Uterus (tissue), 4 donors: ENCODE measurements around the gene DLK2. TPM values are rescaled to one million over a fixed set of nuclear protein-coding genes. Genes with fewer than 3 reads are reported as not detected.

Experiments
- DNase-seq, 2 donors: peaks; one replicate each; pipeline ENCODE4 v3.0.0-alpha.2; 2019 to 2020
- H3K27ac ChIP-seq, 2 donors: fragments of 200-600 bp; sonication (generic); 1 replicate in 1 of 2; 2 replicates in 1 of 2; pipeline ENCODE4 v1.5.1; 2016 to 2018
- H3K27me3 ChIP-seq, 2 donors: fragments of 200-600 bp; sonication (generic); one replicate each; pipeline ENCODE4 v1.5.1; 2018 to 2019; ENCODE audit warnings: control low read depth in 1 of 2
- H3K36me3 ChIP-seq, 2 donors: fragments of 200-600 bp; sonication (generic); one replicate each; pipeline ENCODE4 v1.5.1; 2019; ENCODE audit warnings: control low read depth in 1 of 2
- H3K4me1 ChIP-seq, 2 donors: fragments of 200-600 bp; sonication (generic); one replicate each; pipeline ENCODE4 v1.5.1; 2018 to 2019; ENCODE audit warnings: control low read depth in 1 of 2
- H3K4me3 ChIP-seq, 2 donors: fragments of 200-600 bp; sonication (generic); 1 replicate in 1 of 2; 2 replicates in 1 of 2; pipeline ENCODE4 v1.5.1; 2018 to 2019; ENCODE audit warnings: mild to moderate bottlenecking in 1 of 2
- H3K9me3 ChIP-seq, 2 donors: fragments of 200-600 bp; sonication (generic); one replicate each; pipeline ENCODE4 v1.5.1; 2019; ENCODE audit warnings: control low read depth in 1 of 2
- CTCF ChIP-seq, 4 experiments: fragments of 200-600 bp in 2 of 4; fragments of 450-650 bp in 2 of 4; sonication (generic) in 2 of 4; IDR thresholded peaks; one replicate each; pipeline ENCODE4 v1.5.1; 2016 to 2019; ENCODE audit warnings: antibody characterized with exemption in 4 of 4, mild to moderate bottlenecking in 2 of 4, moderate library complexity in 1 of 4
- POLR2A ChIP-seq, 2 donors: fragments of 450-650 bp; IDR thresholded peaks; one replicate each; pipeline ENCODE4 v1.6.1; 2016; ENCODE audit warnings: antibody characterized with exemption in 2 of 2, mild to moderate bottlenecking in 1 of 2, moderate library complexity in 1 of 2
- intact Hi-C: fragments of 100-400 bp; cut with DNase I; formaldehyde crosslinking; loops from one replicate; pipeline ENCODE4 v1.15.1; 2023; ENCODE audit warnings: low total_unique reads
- total RNA-seq, 4 donors: library from RNA; depleted of rRNA in 3 of 4; stranded (reverse); fragments of >200 nt in 3 of 4; gene quantifications; one replicate each; pipeline versions ENCODE4 v1.1.0 to v1.2.4, GENCODE V29; 2014 to 2023
- donor health status: DM: yes; HTN: yes; CAD: no.

DLK2 gene
- total RNA-seq, 4 donors from 2014 or later: 1.9 to 3.3 TPM; not detected in 2

GRCh38 chr6:43495409-43495941 lies 40.1 kb upstream of the DLK2 start:
- Histone ChIP-seq H3K9me3 (no peaks in the 10 kb centered on the region), H3K4me1 (peaks cover 0 to 21% of the 10 kb centered on the region in 2 donors), H3K27me3 (no peaks in the 10 kb centered on the region), H3K4me3 (no peak overlapping the region), H3K36me3 (no peaks in the 10 kb centered on the region), H3K27ac (no peak overlapping the region)
- intact Hi-C loops: loop anchor here (10.0 kb wide), 1 partner anchor 131 kb away; the partner anchor contains the start of gene ZNF318
- no peak for TF ChIP-seq POLR2A (IDR thresholded peaks at IDR 0.05)
- no peak for TF ChIP-seq CTCF (IDR thresholded peaks at IDR 0.05)
- no peak for DNase-seq

- Histone ChIP-seq H3K27me3 (no peaks in the 10 kb centered on the region), H3K4me1 (peaks cover 0 to 21% of the 10 kb centered on the region in 2 donors), H3K9me3 (no peaks in the 10 kb centered on the region), H3K27ac (no peak overlapping the region), H3K36me3 (no peaks in the 10 kb centered on the region), H3K4me3 (no peak overlapping the region)
- intact Hi-C loops: loop anchor here (10.0 kb wide), 1 partner anchor 130 kb away; the partner anchor contains the start of gene ZNF318
- TF ChIP-seq POLR2A (IDR thresholded peaks at IDR 0.05) (no peak), CTCF (IDR thresholded peaks at IDR 0.05) (no peak)
- no peak for DNase-seq
Measured at GRCh38 chr6:43494766-43495165, 39.4 kb upstream of the DLK2 start.

GRCh38 chr6:43494321-43494720 lies 39.0 kb upstream of the DLK2 start:
- H3K27me3 ChIP-seq: no peaks in the 10 kb centered on the region
- DNase-seq: no peak
- no peaks in the 10 kb centered on the region for H3K36me3 ChIP-seq
- H3K4me3 ChIP-seq: no peak overlapping the region
- TF ChIP-seq CTCF (IDR thresholded peaks at IDR 0.05) (no peak), POLR2A (IDR thresholded peaks at IDR 0.05) (no peak)
- peaks cover 0 to 21% of the 10 kb centered on the region in 2 donors for H3K4me1 ChIP-seq
- no peaks in the 10 kb centered on the region for H3K9me3 ChIP-seq
- no peak overlapping the region for H3K27ac ChIP-seq
- intact Hi-C loops: loop anchor here (10.0 kb wide), 1 partner anchor 130 kb away; the partner anchor contains the start of gene ZNF318

- H3K36me3 ChIP-seq: no peaks in the 10 kb centered on the region
- H3K4me1 ChIP-seq: peaks cover 0 to 21% of the 10 kb centered on the region in 2 donors
- intact Hi-C loops: loop anchor here (10.0 kb wide), 1 partner anchor 129 kb away; the partner anchor contains the start of gene ZNF318
- no peak overlapping the region for H3K27ac ChIP-seq
- H3K9me3 ChIP-seq: no peaks in the 10 kb centered on the region
- no peak for DNase-seq
- H3K4me3 ChIP-seq: no peak overlapping the region
- TF ChIP-seq POLR2A (IDR thresholded peaks at IDR 0.05): no peak
- TF ChIP-seq CTCF (IDR thresholded peaks at IDR 0.05): no peak
- H3K27me3 ChIP-seq: no peaks in the 10 kb centered on the region
Measured at GRCh38 chr6:43493833-43494232, 38.5 kb upstream of the DLK2 start.

GRCh38 chr6:43493230-43493629 lies 37.9 kb upstream of the DLK2 start:
- Histone ChIP-seq H3K36me3 (no peaks in the 10 kb centered on the region), H3K4me3 (no peak overlapping the region), H3K4me1 (peaks cover 0 to 21% of the 10 kb centered on the region in 2 donors), H3K9me3 (no peaks in the 10 kb centered on the region), H3K27ac (no peak overlapping the region), H3K27me3 (no peaks in the 10 kb centered on the region)
- intact Hi-C loops: loop anchor here (10.0 kb wide), 1 partner anchor 128 kb away; the partner anchor contains the start of gene ZNF318
- DNase-seq: no peak
- TF ChIP-seq CTCF (IDR thresholded peaks at IDR 0.05) (no peak), POLR2A (IDR thresholded peaks at IDR 0.05) (no peak)
